ENCODE data around the gene ZEB2.

Gene ZEB2

DNA sequence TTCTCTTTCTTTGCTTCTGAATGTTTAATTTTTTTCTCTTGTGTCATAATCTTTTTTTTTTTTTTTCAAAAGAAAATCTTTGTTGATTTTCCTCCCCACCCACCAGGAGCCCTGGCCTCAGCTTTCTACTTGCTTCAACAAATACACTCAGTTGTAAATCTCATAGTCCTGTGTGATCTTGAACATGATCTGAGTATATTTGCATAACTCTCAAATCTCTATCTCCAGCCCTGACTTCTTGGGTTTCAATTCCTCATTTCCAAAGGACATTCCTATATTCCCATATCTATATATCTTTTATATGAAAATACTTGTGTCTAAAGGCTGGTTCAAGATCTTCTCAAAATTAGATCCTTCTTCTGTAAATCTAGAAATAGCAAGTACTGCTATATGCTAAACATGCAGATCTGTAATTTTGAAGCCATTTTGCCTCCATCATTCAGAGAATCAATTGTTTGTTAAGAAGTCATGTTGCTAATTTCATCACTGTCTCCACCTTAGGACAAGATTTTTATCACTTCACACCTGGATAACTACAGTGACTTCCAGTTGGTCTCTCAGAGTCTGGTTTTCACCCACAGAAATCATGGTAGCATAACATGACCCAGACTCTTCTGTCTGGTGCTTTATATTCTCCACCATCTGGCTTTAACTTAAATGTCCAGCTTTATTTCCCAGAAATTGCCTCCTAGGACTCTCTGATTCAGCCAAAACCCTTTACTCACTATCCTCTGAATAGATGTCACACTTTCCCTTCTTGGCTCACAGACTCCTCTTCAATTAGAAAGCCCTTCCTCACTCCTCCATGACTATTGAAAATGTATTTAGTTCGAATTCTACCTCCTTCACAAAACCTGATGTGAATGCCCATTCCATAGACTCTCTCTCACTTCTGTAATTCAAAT, 98.1 kb downstream of the ZEB2 start:
- peak; percentile 36 for DNase-seq (ENCODE audit: low read depth)

GRCh38 chr2:144419218-144419617, 100.7 kb downstream of the ZEB2 start:
- no peak for DNase-seq (ENCODE audit: low read depth)

- DNase-seq (ENCODE audit: low read depth) = no peak
These were observed 104.5 kb downstream of the ZEB2 start for GRCh38 chr2:144415386-144415785.

DNA sequence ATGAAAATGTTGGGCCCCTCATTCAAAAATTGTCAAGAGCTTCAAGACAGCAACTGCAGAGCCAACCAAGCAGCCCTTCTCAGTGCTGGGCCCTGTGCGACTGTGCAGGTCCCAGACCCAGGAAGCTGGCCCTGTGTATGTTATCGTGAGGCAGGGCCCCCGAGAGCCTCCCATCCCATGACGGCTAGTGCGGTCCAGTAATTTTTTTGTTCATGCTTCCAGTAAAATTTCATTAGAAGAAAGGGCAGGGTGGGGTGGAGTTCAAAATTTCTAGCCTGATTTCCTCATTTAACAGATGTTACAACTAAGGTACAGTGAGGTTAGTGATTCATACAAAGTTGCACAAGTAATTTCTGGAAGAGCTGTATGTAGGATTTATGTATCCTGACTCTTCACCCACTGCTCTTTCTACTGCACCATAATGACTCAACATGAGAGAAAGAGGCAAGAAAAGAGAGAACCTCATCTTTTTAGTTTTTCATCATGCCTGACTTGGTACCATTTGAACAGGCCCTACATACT, 105.5 kb downstream of the ZEB2 start:
- DNase-seq (ENCODE audit: low read depth) = peak; percentile 97

DNA sequence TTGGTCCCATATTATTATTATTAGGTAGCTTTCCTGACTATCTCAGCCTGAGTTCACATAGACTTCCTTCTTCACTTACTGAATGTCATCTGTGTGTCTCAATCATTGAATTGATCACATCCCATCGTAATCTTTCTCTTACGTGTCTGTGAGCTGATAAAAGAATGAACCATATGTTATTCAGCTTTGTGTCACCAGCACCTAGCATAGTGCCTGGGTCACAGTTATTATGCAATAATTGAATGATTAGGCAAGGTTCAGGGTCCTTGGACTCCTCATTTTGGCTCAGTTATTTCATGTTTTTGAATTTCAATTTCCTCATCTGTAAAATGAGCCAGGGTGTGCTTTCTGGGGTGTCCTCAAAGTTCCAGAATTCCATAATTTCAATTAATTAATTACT, 107.2 kb downstream of the ZEB2 start:
- no peak for DNase-seq (ENCODE audit: low read depth)

DNA sequence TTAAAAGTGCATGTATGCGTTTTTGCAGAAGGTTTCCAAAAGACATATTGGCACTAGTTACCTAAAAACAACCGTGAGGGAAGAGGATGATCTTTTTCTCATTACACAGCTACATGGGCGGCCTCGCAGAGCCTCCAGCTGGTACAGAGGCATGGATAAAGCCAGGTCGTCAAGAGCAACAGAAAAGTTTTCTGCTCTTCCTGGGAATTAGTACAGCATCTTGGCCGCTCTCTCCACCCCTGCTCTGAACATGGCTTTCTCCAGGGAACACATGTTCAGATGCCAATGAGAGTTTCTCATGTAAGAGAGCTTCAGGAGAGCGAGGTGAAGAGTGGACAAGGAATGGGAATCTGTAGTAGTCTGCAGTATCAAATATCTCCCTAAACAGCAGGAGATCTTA, 108.4 kb downstream of the ZEB2 start:
- DNase-seq (ENCODE audit: low read depth) = no peak

DNA sequence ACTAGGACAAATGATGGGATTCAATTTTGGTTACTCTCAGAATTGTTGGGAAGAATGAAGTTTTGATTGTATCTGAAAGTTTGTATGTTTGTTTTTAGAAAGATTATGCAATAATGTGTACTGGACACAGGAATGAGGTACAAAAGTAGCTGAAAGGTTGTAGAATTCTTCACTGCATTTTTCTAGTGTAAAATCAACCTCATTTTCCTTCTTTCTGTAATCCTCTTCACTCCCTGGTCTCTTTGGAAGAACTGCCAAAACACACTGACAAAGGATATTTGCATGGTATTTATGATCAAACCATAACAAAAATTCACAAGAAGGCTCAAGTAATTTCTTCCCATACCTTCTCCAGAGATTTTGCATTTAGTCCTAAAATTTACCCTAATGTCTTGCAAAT, 110.7 kb downstream of the ZEB2 start:
- DNase-seq (ENCODE audit: low read depth) = peak; percentile 20

DNA sequence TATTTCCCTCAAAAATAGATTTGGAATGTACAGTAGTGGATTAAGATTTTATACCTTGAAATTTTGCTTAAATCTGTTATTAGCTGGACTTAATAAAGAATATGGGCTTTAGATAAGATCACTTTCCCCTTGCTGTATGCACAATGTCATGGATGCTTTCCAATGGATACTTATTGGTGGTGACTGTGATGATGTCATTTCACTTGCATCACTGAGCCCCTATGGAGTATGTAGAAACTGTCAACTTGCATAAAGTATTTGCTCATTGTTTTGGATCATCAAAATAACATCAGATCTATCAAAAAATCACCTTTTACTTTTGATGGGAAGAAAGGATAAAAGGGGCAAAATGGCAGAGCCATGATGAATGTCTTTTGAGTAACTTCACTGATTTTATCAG, 112.7 kb downstream of the ZEB2 start:
- DNase-seq (ENCODE audit: low read depth) = no peak

DNA sequence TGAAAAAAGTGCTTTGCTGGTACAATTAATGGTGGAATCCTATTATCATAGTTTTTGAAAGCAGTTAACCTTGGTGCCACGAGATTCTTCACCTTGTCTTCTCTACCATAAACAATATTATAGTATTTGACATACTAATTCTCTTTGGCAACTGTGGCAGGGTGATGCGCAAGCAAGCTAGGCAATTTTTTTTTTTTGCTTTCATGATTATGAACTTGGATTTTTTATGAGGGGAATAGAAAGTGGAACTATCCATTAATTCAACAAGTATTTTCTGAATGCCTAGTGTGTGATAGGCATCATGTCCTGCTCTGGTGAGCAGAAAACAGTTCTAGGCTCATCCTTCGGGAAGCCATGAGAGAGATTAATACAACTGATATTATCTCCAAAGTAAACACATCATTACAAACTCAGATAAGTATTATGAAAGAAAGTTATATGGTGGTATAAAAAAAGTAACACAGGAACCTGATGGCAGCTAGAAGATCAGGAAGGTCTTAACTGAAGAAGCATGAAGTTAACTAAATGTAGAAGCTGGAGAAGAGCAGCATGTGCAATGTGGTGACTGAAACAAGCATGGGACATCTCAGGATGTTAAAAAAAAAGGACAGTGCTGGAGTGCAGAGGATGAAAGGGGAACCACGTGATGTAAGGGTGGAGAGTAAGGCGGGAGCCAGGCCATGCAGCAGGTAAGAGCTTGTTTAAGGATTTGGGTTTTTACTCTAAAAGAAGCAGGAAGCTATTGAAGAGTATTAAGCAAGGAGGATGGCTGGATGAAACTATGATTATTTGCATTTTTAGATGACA, 113.7 kb downstream of the ZEB2 start:
- no peak for DNase-seq (ENCODE audit: low read depth)

DNA sequence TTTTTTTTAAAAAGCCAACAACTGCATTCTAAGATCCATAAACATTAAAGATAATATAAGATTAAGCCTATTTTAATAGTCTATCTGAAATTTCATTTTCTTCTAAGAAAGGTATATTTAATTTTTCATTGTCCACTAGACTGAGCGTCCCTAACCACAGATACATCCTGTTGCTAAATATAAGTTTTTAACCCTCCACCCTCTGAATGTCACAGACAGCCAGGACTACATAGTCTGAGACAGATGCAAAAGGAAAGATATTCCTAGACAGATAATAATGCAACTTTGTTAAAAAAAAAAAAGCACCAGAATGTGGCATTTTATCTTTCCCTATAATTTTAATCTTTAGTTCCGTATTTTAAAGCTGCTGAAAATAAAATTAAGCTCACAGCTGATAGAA, 114.6 kb downstream of the ZEB2 start:
- no peak for DNase-seq (ENCODE audit: low read depth)

- DNase-seq (ENCODE audit: low read depth) = peak; percentile 17
These were observed 115.2 kb downstream of the ZEB2 start for GRCh38 chr2:144404586-144405314.

DNA sequence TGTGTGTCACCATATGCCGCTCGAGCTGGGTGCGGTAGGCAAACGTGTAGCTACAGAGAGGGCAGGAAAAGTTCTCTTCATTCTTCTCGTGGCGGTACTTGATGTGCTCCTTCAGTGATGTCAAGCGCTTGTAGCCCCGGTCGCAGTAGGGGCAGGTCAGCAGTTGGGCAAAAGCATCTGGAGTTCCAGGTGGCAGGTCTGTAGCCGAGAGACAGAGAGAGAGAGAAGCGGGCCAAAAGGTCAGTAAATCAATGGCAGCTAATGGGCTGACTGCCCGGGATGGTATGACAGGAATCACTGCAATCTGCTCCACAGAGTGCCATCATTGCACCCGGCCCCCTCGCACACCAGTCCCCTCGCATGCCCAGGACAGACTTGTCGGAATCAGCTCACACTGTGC, 116.0 kb downstream of the ZEB2 start:
- no peak for DNase-seq (ENCODE audit: low read depth)

DNA sequence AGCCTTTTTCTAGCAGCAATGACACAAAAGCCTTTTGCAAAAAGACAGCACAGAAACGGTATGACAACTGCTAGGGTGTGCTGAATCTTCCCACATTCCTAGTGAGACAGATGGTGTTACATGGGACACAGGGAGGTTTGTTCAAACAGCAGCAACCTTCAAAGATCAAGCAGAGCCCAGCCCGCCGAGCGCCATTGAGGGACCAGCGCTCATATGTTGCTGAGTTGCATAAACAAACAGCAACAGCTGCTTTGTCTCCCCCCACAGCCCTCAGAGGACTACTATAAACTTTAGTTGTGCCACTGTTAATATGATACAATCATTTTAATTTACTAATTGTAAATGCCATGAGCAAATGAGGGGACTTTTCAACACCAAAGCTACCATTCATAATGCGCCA, 117.7 kb downstream of the ZEB2 start:
- peak; percentile 23 for DNase-seq (ENCODE audit: low read depth)

DNA sequence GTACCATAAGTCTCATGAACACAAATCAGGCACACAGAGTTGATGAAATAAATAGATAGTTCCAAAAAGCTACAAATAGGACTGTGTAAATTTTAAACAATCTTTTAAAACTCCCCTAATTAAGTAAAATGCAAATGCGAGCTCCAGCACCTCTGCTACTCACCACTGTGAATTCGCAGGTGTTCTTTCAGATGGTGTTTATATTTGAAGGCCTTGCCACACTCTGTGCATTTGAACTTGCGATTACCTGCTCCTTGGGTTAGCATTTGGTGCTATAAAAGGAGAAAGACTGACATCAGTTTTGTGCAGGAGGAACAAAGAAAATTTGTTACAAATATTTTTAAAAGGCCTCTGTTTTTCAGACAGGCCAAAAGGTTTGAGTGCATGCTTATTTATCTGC, 118.9 kb downstream of the ZEB2 start:
- DNase-seq (ENCODE audit: low read depth) = no peak

DNA sequence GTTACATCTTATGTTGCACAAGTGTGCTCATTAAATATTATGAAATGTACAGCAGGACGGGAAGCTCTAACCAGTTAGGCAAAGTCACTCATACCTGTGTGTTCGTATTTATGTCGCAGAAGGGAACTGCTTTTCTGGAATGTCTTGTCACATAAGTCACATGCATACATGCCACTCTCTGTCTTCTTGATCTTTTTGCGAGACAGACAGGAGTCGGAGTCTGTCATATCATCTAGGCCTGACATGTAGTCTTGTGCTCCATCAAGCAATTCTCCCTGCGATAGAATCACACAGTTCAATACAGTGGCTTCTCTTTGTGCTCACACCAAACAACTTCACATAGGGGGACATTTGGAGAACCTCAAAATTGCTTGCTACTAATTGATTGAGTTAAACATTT, 123.6 kb downstream of the ZEB2 start:
- DNase-seq (ENCODE audit: low read depth) = no peak

DNA sequence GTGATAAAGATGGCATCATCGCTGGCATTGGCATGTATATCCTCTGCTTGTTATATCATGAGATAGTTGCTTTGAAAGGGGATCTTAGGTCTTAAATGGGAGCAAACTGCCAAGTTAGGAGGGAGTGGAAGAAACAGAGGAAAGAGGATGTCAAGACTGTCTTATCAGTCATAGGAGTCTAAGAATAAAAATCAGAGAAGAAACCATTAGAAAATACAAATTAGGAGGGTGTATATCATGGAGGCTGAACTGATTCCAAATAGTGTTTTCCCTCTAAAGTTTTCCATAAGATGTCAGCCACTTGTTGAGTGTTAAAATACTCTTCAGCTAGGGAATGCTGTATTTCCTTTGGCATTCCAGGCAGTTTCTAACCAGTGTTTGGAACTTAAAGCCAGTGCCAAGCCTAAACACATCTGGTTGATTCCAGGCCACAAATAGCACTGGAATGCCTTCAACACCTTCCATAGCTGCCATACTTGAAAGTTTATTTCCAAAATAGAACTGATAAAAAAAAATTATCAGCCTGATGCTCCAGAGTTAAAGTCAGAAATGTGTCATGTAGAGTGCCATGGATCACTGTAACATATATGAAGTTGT, 129.4 kb downstream of the ZEB2 start:
- DNase-seq (ENCODE audit: low read depth) = peak; percentile 41

- DNase-seq (ENCODE audit: low read depth) = no peak
These were observed 130.0 kb downstream of the ZEB2 start for GRCh38 chr2:144389930-144390311.

- no peak for DNase-seq (ENCODE audit: low read depth)
These were observed 130.6 kb downstream of the ZEB2 start for GRCh38 chr2:144389151-144389929.

DNA sequence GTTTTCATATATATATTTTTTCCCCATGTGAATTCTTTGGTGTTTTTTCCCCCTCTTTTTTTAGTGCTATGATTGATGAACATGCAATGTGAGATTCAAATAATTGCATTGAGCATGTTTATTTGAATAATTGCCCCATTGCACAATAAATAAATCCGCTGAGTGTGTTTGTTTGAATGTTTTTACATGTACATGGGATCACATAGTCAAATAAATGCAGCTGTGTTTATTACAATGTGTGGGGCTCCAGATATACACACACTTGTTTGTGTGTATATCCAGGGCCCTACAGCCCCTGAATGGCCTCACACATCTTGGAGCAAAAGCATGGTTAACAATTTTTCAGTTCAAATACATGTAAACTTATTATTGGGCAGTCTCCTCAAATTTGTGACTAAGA, 134.5 kb downstream of the ZEB2 start:
- no peak for DNase-seq (ENCODE audit: low read depth)

DNA sequence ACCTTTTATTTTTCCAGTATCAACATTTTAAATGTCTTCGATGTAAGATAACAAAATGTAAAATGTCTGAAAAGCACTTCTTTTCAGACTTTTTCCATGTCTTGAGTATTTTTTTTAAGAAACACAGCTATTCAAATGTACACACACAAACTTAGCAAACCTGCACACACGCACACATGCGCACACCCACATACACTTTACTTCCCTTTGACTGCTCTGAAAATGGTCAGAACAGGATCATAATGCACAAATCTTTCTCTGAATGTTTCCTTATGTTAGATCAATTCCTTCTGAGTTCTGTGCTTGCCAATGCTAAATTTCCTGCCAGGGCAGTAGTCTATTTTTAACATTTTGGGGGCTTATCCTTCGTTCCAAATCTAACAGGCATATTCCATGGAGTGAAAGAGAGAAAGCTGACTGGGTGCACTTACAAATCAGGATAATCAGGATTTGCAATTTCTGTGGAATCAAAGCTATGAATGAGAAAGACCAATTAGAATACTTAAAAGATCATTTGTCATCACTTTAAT, 136.3 kb downstream of the ZEB2 start:
- DNase-seq (ENCODE audit: low read depth) = no peak

DNA sequence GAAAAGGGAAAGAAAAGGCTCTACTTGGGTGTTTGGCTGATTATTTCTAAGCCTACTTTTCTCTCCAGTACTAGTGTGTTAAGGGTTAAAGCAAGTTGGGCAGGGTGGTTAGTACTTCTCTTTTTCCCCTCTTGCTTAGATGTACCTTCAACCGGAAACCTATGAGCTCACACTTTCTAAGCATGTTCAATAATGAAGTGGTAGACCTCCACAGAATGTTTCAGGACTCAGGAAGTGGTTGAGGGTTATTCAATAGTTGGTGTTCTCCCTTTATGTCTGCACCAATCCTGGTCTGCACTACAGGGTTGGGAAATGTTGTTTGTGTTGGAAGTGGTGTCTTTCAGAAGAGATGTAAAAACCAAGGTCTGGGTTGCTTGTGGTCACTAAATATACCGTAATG, 137.1 kb downstream of the ZEB2 start:
- DNase-seq (ENCODE audit: low read depth) = no peak

Data from fibroblast of gingiva (primary cell).